WTC11 (cell line): ENCODE data around the gene RASL12.

ENCODE experiments used
- ATF2 ChIP-seq: sonication (generic); formaldehyde crosslinking; IDR thresholded peaks from 2 replicates; pipeline ENCODE4 v1.8.1; 2022; ENCODE audit warnings: low read depth, missing genetic modification reagents, borderline replicate concordance
- CREM ChIP-seq: sonication (generic); formaldehyde crosslinking; IDR thresholded peaks from 2 replicates; pipeline ENCODE4 v1.8.1; 2022; ENCODE audit warnings: mild to moderate bottlenecking, missing genetic modification reagents, moderate library complexity
- CTCF ChIP-seq: fragments of 200-600 bp; IDR thresholded peaks from 2 replicates; pipeline ENCODE4 v1.8.0; 2022; ENCODE audit warnings: antibody characterized with exemption
- E2F1 ChIP-seq: sonication (generic); formaldehyde crosslinking; IDR thresholded peaks from 2 replicates; pipeline ENCODE4 v1.8.0; 2022; ENCODE audit warnings: mild to moderate bottlenecking, missing genetic modification reagents
- GRHL2 ChIP-seq: fragments of 250-450 bp; sonication (Bioruptor Pico); IDR thresholded peaks from 2 replicates; pipeline ENCODE4 v1.8.0; 2022; ENCODE audit warnings: mild to moderate bottlenecking, moderate library complexity; ENCODE audit not compliant: insufficient replicate concordance, severe bottlenecking
- MAX ChIP-seq: sonication (generic); formaldehyde crosslinking; IDR thresholded peaks from 2 replicates; pipeline ENCODE4 v1.8.0; 2022; ENCODE audit warnings: mild to moderate bottlenecking, missing genetic modification reagents
- NFE2L1 ChIP-seq: sonication (generic); formaldehyde crosslinking; IDR thresholded peaks from 2 replicates; pipeline ENCODE4 v1.8.1; 2023; ENCODE audit warnings: missing genetic modification reagents
- NFYB ChIP-seq: sonication (generic); formaldehyde crosslinking; conservative IDR thresholded peaks from 2 replicates; pipeline ENCODE4 v1.8.0; 2022; ENCODE audit warnings: low read depth, missing genetic modification reagents
- SMAD3 ChIP-seq: sonication (generic); formaldehyde crosslinking; IDR thresholded peaks from 2 replicates; pipeline ENCODE4 v1.8.0; 2022; ENCODE audit warnings: missing genetic modification reagents, mild to moderate bottlenecking, borderline replicate concordance
- SP1 ChIP-seq: sonication (generic); formaldehyde crosslinking; conservative IDR thresholded peaks from 2 replicates; pipeline ENCODE4 v1.8.1; 2022; ENCODE audit warnings: missing genetic modification reagents
- USF2 ChIP-seq: sonication (generic); formaldehyde crosslinking; IDR thresholded peaks from 2 replicates; pipeline ENCODE4 v1.8.1; 2023; ENCODE audit warnings: mild to moderate bottlenecking, missing genetic modification reagents, moderate library complexity
- ZNF425 ChIP-seq: fragments of 250-450 bp; sonication (Bioruptor Pico); conservative IDR thresholded peaks from 2 replicates; pipeline ENCODE4 v1.9.0; 2021; ENCODE audit warnings: mild to moderate bottlenecking
- ZSCAN18 ChIP-seq: fragments of 250-450 bp; sonication (Bioruptor Pico); IDR thresholded peaks from 2 replicates; pipeline ENCODE4 v2.1.2; 2022; ENCODE audit warnings: mild to moderate bottlenecking, moderate library complexity

- TF ChIP-seq CTCF (no peak), ATF2 (CRISPR knock-in tag) (no peak), ZNF425 (CRISPR knock-in tag) (no peak), ZSCAN18 (CRISPR knock-in tag) (no peak), NFE2L1 (CRISPR knock-in tag) (no peak), USF2 (CRISPR knock-in tag) (no peak), SP1 (CRISPR knock-in tag) (no peak), NFYB (CRISPR knock-in tag) (no peak), GRHL2 (no peak), MAX (CRISPR knock-in tag) (no peak), SMAD3 (CRISPR knock-in tag) (no peak), E2F1 (CRISPR knock-in tag) (no peak), CREM (CRISPR knock-in tag) (no peak)
These were observed 510 bp downstream of the RASL12 start for GRCh38 chr15:65067317-65067644.
